Activated T-cell treated with anti-CD3 and anti-CD28 coated beads, Interleukin-2, amount 50 U/mL, for 1 hour (primary cell): ENCODE results near the gene ZEB1.
A peak's percentile ranks its signal among the peaks of the same experiment; 100 is the strongest.

Source experiments
- DNase-seq: peaks from one replicate; pipeline ENCODE4 v3.0.0-alpha.2; 2020

The ZEB1 gene

DNA sequence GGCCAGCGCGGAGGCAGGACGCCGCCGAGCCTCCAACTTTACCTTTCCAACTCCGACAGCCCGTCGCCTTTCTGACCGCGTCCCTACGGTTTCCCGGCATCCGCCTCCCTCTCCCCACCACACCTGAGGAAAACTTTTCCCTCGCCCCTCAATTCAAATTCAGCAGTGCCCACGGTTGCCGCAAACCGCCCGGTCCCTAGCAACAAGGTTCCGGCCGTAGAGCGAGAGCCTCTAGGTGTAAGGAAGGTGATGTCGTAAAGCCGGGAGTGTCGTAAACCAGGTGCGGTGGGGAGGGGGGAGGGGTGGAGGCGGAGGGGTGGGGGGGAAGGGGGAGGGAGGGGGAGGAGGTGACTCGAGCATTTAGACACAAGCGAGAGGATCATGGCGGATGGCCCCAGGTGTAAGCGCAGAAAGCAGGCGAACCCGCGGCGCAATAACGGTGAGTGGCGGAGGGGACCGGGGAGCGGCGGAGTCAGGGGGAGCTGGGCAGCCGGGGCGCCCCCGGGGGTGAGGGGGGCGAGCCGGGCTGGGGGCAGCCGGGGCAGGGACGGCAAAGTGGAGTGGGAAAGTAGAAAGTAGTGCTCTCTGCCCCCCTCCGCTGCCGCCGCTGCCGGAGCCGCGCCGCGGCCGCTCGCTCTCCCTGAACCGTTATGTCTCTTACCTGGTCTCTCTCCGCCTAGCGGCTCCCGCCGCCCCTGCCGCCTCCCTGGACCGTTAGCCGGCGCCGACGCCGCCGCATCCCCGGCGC, at the start of gene ZEB1:
Gene ZEB1, plus strand, starts transcription at position 363 of the 748 bp plus-strand sequence. Its CDS starts 19 bp downstream, at position 382.
- peak; percentile 83 for DNase-seq

DNA sequence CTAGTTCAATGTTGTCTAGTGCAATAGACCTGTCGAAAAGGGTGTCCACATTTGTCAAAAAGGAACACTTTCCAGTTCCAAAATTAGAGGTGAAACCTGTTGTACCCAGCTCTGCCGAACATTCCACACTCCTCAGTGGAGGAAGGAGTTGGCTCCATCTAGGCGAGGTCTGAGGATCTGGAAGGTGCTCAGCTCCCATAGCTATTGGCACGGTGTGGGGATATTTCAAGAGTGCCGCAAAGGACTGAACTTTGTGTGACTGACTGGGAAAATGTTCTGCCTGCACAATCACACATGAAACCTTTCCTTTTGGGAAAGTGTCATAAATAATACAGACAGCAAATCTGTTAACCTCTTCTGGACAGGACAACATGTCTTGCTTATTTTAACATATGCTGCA, 48.1 kb upstream of the ZEB1 start:
- no peak for DNase-seq

DNA sequence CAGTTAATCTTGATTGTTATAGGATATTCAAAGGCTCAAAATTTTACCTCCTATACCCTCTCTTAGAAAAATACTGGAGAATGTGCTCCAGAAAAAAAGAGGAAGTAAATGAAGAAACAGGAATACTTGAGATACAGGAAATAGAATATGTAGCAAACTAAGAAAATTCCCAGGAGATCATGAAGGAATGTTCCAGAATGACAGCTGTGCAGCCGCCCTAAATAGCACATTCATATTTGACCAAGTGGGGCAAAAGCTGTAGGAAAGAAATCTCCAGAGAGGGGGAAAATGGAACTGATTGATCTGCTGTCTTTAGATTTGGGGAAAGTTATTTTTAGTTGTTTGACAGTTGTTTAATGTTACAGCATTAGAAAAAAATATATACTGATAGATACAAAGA, 46.2 kb upstream of the ZEB1 start:
- DNase-seq, result no peak

DNA sequence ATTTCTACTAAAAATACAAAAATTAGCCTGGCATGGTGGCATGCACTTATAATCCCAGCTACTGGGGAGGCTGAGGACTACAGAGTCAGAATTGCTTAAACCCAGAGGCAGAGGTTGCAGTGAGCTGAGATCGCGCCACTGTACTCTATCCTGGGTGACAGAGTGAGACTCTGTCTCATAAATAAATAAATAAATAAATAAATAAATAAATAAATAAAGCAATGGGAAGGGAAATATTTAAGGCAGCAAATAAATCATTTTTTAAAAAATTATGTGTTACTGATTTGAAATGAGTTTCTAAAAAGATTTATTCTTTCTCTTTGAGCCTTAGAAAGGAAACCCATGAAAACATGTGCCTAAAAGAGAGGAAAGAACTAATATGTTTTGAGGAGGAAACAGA, 45.2 kb upstream of the ZEB1 start:
- no peak for DNase-seq

DNA sequence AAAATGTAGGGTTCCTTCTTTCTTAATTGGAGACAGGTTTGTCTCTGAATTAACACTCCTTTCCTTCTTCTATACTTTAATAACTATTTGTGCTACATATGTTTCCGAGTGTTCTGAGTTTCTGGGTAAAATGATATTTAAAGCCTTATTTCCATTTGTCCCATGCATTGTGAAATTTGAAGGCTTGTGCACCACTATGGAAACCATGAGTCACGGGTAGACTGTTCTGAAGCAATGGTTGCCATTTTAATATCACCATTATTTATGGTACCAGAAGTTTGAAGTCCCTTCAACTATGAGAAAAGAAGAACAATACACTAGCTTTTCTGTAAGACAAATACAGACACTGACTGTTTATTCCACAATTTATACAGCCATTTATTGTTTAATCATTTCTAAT, 44.7 kb upstream of the ZEB1 start:
- no peak for DNase-seq

DNA sequence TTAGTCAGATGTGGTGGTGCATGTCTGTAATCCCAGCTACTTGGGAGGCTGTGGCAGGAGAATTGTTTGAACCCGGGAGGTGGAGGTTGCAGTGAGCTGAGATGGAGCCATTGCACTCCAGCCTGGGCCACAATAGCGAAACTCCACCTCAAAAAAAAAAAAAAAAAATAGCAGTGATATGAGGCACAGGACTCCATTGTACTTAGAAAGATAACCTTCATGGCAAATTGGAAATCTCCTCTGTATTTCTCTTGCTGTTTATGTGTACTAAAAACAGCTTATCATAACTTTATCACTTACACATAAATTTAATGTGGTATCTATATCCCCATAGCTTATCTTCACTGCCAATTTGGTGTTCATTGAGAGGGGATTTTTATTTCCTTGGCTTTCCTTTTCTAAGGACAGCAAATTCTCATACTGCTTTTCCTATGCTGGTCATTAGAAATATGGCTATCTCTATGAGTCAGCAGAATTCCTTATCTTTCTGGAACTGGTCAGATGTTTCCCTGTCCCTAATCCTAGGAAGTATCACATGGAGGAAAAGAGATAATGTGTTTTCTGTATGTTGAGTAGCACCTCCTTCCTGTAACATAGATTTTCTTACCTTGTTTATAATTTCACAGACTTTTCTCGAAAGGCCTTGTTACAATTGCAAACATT, 40.6 kb upstream of the ZEB1 start:
- no peak for DNase-seq

DNA sequence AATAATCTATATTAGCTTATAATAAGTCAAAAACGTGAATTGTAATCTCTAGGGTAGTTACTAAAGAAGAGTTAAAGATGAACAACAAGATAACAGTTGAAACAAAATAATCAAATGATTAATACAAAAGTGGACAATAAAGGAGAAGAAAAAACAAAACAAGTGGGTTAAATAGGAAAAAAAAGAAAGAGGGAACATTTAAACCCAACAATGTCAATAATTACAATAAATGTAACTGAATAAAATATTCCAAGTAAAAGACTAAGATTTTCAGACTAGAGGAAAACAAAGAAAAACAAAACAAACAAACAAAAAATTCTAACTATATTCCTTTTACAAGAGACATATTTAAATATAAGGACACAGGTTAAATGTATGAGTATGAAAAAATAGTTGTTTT, 38.0 kb upstream of the ZEB1 start:
- DNase-seq, result no peak

DNA sequence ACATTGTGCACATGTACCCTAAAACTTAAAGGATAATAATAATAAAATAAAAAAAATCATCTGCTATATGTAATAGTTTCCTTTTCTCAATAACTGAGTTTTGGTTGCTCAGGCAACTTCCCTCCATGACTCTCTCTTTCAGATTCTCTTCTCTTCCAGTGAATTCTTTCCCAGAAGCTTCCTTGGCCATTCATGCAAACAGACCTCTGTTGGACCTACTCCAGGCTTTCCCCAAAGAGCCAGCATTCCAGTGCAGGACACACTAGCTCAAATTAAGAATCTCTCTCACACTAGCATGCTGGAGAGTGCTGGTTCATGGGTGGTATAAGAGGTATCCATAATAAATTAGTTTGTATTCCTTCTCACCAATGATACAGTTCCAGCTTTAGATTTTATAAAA, 31.0 kb upstream of the ZEB1 start:
- DNase-seq, result no peak

DNA sequence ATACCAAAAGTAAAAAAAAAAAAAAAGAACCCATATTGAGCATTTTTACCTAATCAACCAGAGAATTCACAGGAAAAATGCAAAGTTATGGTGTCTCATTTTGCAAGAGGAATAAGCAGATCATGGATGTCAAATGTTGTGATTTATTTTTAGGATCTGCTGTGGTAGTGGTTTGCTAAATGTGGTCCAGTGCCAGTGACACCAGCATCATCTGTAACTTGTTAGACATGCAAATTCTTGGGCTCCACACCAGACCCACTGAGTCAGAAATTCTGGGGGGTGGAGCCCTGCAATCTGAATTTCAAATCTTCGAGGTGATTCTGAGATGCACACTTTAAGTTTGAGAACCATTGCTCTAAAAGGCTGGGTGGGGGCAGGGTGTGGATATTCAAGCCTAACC, 30.1 kb upstream of the ZEB1 start:
- no peak for DNase-seq

DNA sequence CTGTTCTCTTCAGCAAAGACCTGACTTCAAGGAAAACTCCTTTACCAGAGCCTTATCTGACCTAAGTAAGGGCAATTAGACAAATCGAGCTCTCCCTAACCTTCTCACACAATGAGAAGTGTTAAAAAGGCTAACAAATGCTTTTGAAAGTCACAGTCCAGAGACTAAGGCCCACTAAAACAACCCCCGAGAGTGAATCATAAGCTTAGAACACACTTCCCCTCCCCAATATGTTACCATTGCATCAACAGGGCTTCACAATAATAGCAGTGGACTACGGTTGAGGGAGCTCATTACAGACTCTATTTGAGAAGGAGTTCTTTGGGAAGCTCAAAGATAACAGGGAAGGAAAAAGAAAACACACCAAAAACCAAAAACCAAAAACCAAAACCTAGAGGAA, 28.6 kb upstream of the ZEB1 start:
- DNase-seq, result no peak

DNA sequence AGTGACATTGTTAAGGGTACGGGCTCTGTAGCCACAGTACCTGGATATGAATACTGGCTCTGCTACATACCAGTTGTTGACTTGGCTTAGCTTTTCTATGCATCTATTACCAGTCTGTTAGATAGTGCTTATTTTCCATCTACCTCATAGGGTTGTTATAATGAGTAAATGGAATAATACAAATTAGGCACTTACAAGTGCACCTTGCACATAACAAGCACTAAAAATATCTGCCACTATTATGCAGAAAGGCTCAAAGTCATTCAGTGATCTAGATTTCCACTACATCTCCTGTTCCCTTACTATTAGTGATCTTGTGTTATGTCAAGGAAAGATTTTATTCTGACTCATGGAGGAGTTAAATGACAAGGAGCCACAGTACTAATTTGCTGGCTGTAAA, 27.9 kb upstream of the ZEB1 start:
- DNase-seq, result no peak

DNA sequence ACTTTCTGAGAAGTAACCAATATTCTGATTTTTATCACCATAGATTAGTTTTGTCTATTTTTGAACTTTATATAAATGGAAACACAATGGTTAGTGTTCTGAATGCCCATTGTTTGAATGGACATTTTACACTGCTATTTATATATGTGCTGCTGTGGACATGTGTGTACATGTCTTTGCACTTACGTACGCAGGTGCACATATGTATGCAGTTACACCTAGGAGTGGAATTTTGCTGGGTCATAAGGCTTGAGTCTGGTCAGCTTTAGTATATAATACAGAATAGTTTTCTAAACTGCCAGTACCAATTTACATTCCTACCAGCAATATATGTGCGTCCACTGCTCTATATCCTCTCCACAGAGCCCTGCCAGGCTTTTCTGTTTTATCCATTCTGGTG, 24.5 kb upstream of the ZEB1 start:
- no peak for DNase-seq

DNA sequence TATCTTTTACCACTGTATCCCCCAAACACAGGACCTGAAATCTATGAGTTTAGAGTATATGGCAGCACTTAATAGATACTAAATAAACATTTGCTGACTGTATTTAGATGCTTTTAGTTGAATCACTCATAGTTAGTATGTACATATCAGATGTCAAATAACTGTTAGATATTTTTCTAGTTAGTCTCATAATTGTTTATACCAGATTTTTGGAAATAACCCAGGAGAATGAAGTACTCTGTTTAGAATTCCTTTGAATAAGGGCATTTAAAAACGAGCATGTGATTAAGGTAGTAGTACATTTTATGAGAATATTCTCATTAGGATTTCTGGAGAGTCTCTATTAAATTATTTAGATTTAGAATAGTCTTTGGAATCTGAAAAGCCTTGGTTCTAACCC, 22.3 kb upstream of the ZEB1 start:
- DNase-seq, result no peak

DNA sequence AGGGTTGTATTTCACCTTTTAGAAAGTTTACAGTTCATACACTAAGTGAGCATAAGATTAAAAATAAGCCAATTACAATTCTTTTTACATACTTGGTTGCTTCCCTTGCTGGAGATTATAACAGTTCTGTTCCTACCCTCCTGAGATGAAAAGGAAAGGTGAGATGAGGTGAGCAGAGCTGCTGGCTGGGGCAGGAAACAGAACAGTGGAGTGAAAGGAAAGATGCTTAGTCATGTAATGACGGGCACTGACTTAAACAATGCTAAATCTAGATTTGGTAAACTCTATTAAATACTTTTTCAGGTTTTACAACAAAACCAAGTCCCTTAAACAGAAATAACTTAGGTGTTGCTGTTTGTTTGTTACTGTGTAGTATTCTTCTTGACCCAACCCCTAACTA, 19.9 kb upstream of the ZEB1 start:
- DNase-seq, result no peak

DNA sequence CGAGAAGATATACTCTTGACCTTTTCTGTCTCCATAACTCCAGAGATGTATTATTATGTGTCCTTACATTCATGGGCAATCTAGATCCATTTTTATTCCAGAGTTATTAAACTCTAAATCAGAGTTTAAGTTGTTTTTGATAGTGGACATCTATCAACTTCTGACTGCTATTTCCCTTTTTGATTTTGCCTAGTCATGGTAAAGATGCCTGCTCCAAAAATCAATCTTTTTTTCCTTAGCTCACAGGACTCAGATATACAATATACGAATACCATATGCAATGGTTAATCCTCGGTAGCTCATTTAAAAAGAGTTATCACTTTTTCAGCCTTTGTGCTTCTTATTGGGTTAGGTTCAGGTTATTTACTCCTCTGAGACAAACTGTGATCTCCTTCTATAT, 15.8 kb upstream of the ZEB1 start:
- no peak for DNase-seq

DNA sequence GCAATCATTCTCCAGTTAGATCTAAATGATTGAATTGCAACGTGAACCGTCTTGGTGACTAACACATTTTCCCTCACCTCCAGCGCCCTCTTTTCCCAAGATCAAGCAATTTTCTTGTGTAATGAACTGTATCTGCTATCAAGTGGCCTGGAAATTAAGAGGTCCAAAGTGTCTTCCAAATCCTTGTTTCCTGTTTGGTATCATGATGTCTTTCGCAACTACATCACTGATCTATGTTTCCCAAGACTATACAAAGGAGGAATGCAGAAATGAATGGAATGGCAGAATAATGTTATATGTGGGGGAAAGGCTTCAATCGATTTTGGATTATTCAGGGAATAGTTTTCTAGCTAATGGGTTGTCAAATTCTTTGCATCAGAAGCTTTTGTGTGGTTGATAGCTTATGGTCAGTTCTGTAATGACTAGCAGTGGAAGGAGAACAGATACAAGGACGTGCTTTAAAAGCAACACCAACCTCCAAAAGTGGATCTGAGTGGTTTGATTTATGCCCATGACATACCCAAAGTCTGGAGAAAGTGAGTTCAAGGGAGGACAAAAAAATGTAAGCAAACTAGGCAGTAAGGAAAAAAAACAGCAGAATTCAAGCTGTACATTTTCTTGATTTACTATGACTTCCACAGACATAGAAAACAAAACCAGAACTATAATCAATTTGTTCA, 14.6 kb upstream of the ZEB1 start:
- DNase-seq, result no peak

DNA sequence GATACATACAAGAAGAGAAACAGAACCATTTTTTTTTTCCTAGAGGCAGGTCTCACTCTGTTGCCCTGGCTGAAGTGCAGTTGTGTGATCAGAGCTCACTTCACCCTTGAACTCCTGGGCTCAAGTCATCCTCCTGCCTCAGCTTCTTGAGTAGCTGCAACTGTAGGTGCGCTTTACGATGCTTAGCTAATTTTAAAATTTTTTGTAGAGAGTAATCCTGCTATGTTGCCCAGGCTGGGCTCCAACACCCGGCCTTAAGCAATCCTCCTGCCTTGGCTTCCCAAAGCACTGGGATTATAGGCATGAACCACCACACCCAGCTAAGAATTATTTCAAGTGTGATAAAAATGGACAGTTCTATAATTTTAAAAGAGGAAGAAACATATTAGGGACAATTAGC, 5.6 kb upstream of the ZEB1 start:
- DNase-seq, result no peak

DNA sequence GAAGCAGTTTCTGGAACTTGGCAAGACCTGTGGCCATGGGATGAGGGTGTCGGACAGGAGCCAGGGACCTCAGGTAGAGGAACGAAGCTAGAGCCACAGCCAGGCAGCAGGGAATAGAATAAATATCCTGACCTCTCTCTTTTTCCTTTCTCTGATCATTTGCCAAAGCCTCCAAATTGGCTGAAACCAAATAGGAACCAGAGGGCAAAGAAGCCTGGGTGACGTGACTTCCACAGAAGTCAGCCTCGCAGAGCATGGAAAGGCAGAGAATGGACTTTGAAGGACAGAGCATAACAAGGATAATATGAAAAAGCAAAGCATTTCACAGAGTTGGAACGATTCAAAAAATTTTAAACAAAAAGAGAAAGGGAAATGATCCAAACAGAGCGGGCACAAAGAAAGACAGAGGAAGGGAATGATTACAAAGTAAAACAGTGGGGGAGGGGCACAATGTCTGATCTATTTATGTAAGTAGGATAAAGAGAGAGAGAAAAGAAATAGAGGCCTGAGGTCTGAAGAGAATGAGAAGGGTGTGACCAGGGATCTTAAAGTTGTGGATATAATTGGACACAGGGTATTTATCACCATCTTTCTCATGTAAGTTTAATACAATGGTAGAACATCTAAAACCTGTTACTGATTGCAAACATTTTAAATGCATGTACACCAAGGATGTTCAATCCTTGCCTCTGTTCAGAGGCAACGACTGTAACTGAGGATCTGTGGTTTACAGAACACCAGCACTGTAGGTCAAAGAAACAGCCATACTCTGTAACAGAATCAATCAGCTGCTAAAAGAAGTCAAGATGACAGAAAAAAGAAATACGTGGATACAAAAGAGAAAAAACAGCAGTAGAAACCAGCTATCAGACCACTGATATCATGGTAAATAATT, 4.5 kb upstream of the ZEB1 start:
- DNase-seq, result no peak

DNA sequence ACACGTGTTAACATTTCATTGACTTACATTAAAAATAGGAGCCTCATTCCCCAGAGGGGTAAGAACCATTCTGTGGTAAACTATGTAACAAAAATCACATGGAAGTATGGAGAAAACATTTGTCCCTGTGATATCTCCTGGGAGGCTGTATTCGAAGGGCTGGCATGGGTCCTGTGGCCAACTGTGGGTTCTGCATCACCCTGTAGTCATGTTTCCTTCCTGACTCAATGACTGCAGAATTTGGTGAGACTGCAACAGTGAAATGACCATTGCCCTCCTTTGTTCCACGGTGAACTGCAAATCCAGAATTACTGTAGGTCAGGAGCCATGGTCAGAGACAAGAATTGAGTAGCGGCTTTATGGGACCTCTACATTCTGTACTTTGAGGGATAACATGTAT, 3.6 kb upstream of the ZEB1 start:
- DNase-seq, result no peak

DNA sequence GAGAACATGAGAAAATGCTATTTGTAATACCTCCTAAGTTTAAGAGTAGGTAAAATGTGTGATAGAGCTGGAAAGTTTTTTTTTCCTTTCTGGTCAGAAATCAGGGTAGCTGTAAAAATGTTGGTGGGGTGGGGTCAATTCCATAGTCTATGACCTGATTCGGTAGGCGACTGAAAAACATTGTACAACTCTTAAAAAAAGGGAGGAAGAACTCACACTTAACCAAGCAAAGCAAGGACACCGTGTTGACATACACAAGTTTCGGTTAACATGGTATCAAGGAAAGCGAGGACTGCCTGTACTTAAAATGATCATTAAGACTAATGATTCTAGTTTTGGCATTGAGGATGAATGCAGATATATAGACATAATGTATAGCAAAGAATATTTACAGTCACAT, 1.8 kb upstream of the ZEB1 start:
- DNase-seq, result no peak

DNA sequence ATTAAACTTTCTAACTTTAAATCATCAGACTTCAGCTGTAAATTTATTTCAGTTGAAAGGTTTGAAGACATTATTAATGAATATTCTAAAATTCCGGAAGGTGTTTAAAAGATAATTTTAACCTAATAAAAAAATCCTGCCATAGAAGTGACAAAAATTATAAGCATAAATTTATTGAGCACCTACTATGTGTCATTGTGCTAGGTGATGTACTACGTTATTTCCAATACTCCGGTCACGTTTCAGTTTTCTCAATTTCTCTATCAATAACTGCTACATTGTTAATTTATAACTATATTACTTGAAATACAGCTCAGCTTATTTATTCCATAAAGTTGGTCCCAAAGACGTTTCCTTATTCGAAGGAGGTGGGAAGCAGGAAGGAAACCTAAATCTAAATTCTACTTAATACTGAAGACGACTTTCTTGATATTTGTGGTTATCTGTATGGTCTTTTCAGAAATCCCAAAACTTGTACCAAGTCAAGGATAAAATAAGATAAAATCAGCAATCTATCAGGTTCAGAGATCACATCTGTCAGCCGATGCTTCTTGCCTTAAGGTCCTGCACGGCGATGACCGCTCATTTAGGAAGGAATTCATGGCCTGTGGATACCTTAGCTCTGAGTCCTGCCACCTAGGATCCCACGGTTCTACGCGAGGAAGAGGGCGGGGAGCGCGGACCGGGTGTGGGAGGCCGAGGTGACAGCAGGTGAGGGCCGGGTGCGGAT, 1.2 kb upstream of the ZEB1 start:
- DNase-seq, result no peak

DNA sequence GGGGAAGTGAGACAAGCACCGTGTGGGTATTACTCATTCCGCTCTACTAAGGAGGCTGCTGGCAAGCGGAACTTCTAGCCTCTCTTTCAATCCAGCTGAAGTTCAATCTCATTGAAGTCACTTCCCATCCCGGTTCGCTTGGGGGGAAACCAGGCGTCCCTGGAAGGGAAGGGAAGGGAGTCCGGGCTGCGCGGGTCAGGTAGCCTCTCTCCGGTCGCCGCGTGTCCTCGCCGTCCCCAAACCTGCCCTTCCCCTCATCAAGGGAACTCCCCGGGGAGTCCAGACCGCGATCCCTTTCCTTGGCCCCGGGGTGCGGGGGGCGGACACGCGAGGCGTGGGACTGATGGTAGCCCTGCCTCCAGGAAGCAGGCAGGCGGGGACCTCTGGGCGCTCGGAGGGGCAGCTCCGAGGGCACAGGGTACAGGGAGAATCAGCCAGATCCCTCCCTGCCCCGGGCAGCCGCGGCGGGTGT, 598 bp upstream of the ZEB1 start:
- peak; percentile 73 for DNase-seq
